K562 (cell line): ENCODE results near the gene SLC35D3. TPM values are rescaled to one million over a fixed set of nuclear protein-coding genes. Genes with fewer than 3 reads are reported as not detected.

Source experiments
- ARID2 ChIP-seq: fragments of 450-650 bp; IDR thresholded peaks from 2 replicates; pipeline ENCODE4 v1.6.1; 2017; ENCODE audit warnings: antibody characterized with exemption, mild to moderate bottlenecking
- FOXO4 ChIP-seq: fragments of 450-650 bp; formaldehyde crosslinking; IDR thresholded peaks from 2 replicates; pipeline ENCODE4 v1.4.0; 2020; ENCODE audit warnings: mild to moderate bottlenecking, moderate library complexity
- HBP1 ChIP-seq: fragments of 450-650 bp; formaldehyde crosslinking; IDR thresholded peaks from 2 replicates; pipeline ENCODE4 v1.4.0; 2022; ENCODE audit warnings: missing genetic modification characterization
- HDAC2 ChIP-seq: fragments of 450-650 bp; IDR thresholded peaks from 2 replicates; pipeline ENCODE4 v1.6.1; 2016; ENCODE audit warnings: mild to moderate bottlenecking
- MYC ChIP-seq, 2 experiments: fragments of 250-450 bp in 1 of 2; sonication (Bioruptor Pico) in 1 of 2; IDR thresholded peaks; 2 replicates each; pipeline versions ENCODE4 v1.5.1 to v1.6.1; 2012 to 2021; ENCODE audit warnings: low read depth in 2 of 2, borderline replicate concordance in 1 of 2, improper control_type of control experiment in 1 of 2, low read length in 1 of 2, mild to moderate bottlenecking in 1 of 2, moderate library complexity in 1 of 2
- PRPF4 ChIP-seq: fragments of 200-400 bp; formaldehyde crosslinking; IDR thresholded peaks from one replicate; pipeline ENCODE4 v1.6.1; 2017; ENCODE audit warnings: low read length, low read depth, mild to moderate bottlenecking; ENCODE audit not compliant: insufficient read depth, poor library complexity, severe bottlenecking
- SMAD1 ChIP-seq: fragments of 150-350 bp; IDR thresholded peaks from 2 replicates; pipeline ENCODE4 v1.6.1; 2014; ENCODE audit warnings: low read length, low read depth; ENCODE audit not compliant: partially characterized antibody
- THRA ChIP-seq: fragments of 450-650 bp; IDR thresholded peaks from 2 replicates; pipeline ENCODE4 v1.6.1; 2017; ENCODE audit warnings: mild to moderate bottlenecking, moderate library complexity
- ZNF197 ChIP-seq: fragments of 200-800 bp; sonication (Bioruptor generic); IDR thresholded peaks from 2 replicates; pipeline ENCODE4 v1.6.1; 2016; ENCODE audit warnings: low read depth, missing genetic modification characterization, missing compliant biosample characterization
- polyA plus RNA-seq, 8 experiments: library from polyadenylated mRNA; depleted of rRNA in 4 of 8; stranded (reverse) in 5 of 8; unstranded in 3 of 8; fragments of >200 nt; fragmentation: Nextera tagmentation in 2 of 8; fragmentation: Illumina TruSeq in 1 of 8; extraction: Ambion mirVana in 2 of 8; extraction: Trizol in 1 of 8; gene quantifications; 2 replicates each; pipeline versions ENCODE4 v1.2.1 to v1.2.3, GENCODE V29; 2011 to 2014; ENCODE audit warnings: inconsistent platforms in 1 of 8, missing spikeins in 1 of 8
- total RNA-seq, 7 experiments: library from RNA; depleted of rRNA in 6 of 7; stranded (reverse); fragments of >200 nt in 6 of 7; fragmentation: Illumina TruSeq in 2 of 7; extraction: Trizol in 2 of 7; gene quantifications; 2 replicates each; pipeline versions ENCODE4 v1.2.1 to v1.2.3, GENCODE V29; 2011 to 2021; ENCODE audit warnings: low replicate concordance in 1 of 7

SLC35D3 gene
- total and polyA plus RNA-seq, 9 of the 15 experiments (the other 6 are each of a cell fraction or from before 2014, with no cell fraction given): not detected

GRCh38 chr6:136880748-136881460 lies 41.2 kb upstream of the SLC35D3 start (continued):
- TF ChIP-seq HBP1 (CRISPR knock-in tag) (no peak), THRA (no peak), ZNF197 (CRISPR knock-in tag) (no peak), ARID2 (no peak), MYC (IDR thresholded peaks at IDR 0.05; ENCODE audit: low read depth, low read length) (no peak), MYC (CRISPR knock-in tag; IDR thresholded peaks at IDR 0.05; ENCODE audit: borderline replicate concordance, low read depth) (no peak), FOXO4 (CRISPR knock-in tag) (no peak), PRPF4 (no peak), HDAC2 (no peak), SMAD1 (no peak)
